NCI-H1436 (cell line): ENCODE measurements around the gene L3MBTL3.
"Not testable (repeated sequence)": the region's sequence is repeated elsewhere in the genome, so short reads cannot be mapped to it uniquely, and the experiment has no call there.

Experiments used
- DNase-seq: peaks from one replicate; lab custom pipeline; 2025; lab: John Stamatoyannopoulos, UW

The L3MBTL3 gene

GRCh38 chr6:130076512-130076911, 58.1 kb downstream of the L3MBTL3 start:
- no peak for DNase-seq

GRCh38 chr6:130090796-130091195, 72.4 kb downstream of the L3MBTL3 start:
- DNase-seq, result no peak

- no peak for DNase-seq
Measured at GRCh38 chr6:130093546-130093945, 75.2 kb downstream of the L3MBTL3 start.

GRCh38 chr6:130098317-130098716, 79.9 kb downstream of the L3MBTL3 start:
- DNase-seq, result no peak

GRCh38 chr6:130099119-130099518, 80.7 kb downstream of the L3MBTL3 start:
- no peak for DNase-seq

- DNase-seq, result no peak
Measured at GRCh38 chr6:130105996-130106704, 87.8 kb downstream of the L3MBTL3 start.

- DNase-seq, result no peak
Measured at GRCh38 chr6:130107710-130108109, 89.3 kb downstream of the L3MBTL3 start.

GRCh38 chr6:130111031-130111430, 92.7 kb downstream of the L3MBTL3 start:
- DNase-seq, result no peak

GRCh38 chr6:130113201-130113710, 94.9 kb downstream of the L3MBTL3 start:
- no peak for DNase-seq

GRCh38 chr6:130115036-130115435, 96.7 kb downstream of the L3MBTL3 start:
- DNase-seq, result no peak

GRCh38 chr6:130116273-130116672, 97.9 kb downstream of the L3MBTL3 start:
- DNase-seq, result no peak

- not testable (repeated sequence) for DNase-seq
Measured at GRCh38 chr6:130117187-130117701, 98.9 kb downstream of the L3MBTL3 start.

GRCh38 chr6:130118236-130118635, 99.9 kb downstream of the L3MBTL3 start:
- DNase-seq, result no peak

- DNase-seq, result no peak
Measured at GRCh38 chr6:130119211-130119610, 100.8 kb downstream of the L3MBTL3 start.

GRCh38 chr6:130120731-130121130, 102.3 kb downstream of the L3MBTL3 start:
- DNase-seq, result no peak

- DNase-seq, result no peak
Measured at GRCh38 chr6:130122243-130122642, 103.9 kb downstream of the L3MBTL3 start.

GRCh38 chr6:130127195-130127594, 108.8 kb downstream of the L3MBTL3 start:
- no peak for DNase-seq

GRCh38 chr6:130128326-130128725, 109.9 kb downstream of the L3MBTL3 start:
- no peak for DNase-seq

- DNase-seq, result no peak
Measured at GRCh38 chr6:130129762-130130246, 111.4 kb downstream of the L3MBTL3 start.

GRCh38 chr6:130132286-130132701, 113.9 kb downstream of the L3MBTL3 start:
- no peak for DNase-seq

- DNase-seq, result no peak
Measured at GRCh38 chr6:130134582-130134981, 116.2 kb downstream of the L3MBTL3 start.

- DNase-seq, result no peak
Measured at GRCh38 chr6:130136798-130137197, 118.4 kb downstream of the L3MBTL3 start.

GRCh38 chr6:130138116-130138908, 119.9 kb downstream of the L3MBTL3 start:
- DNase-seq, result no peak
